Amygdala (tissue), 56 donors: ENCODE data around the gene CELSR2.
"Not testable (repeated sequence)": the region's sequence is repeated elsewhere in the genome, so short reads cannot be mapped to it uniquely, and the experiment has no call there.

ENCODE experiments used
- DNase-seq, 56 donors: peaks; one replicate each; lab custom pipeline; 2025; lab: John Stamatoyannopoulos, UW

The CELSR2 gene

DNA sequence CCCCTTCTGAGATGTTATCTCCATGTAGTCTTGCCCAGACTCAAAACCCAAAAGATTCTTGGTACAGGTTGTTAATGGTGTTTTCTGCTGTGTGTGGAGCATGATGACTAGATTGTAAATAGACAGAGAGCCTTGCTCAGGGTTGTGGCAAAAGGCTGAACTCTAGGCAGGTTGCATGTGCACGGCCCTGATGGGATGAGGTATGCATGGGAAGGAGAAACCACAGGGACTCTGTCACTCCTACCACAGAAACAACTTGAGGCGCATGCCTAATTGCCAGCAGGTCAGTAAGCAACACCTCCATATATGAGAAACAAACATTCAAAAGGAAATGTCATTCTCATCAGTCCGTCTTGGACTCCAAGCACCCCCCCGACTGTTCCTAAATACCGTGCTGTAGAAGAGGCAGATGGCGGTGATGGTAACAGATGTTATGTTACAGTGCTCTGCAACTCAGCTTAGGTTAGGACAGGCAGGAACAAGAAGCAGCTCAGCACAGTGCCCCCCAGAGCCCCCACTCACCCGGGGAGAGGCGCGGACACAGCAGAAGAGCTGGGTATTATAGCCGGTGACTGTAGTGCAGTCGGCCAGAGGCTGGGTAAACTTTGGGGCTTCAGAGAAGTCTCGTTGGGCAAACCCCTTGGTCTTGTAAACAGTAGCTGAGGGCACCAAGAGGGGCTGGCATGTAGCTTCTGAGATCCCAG lies 46.5 kb downstream of the CELSR2 start:
- no peak for DNase-seq

DNA sequence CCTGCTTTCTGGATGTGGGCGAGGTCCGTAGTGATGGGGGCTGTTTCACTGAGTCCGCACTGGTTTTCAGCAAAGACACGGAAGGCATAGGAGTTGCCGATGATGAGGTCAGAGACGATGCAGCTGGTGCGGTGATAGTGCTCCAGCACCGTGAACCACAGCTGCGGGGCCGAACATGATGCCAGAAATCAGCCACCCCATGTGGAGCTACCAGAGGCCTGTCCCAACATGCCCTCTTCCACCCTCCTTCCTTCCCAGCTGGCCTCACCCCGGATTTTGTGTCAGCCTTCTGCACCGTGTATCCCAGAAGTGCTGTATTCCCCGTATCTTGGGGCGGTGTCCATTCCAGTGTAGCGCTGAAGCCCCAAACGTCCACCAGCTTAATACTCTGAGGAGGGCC lies 47.4 kb downstream of the CELSR2 start:
- peak in 1 of 56 donors; percentile 29 for DNase-seq

DNA sequence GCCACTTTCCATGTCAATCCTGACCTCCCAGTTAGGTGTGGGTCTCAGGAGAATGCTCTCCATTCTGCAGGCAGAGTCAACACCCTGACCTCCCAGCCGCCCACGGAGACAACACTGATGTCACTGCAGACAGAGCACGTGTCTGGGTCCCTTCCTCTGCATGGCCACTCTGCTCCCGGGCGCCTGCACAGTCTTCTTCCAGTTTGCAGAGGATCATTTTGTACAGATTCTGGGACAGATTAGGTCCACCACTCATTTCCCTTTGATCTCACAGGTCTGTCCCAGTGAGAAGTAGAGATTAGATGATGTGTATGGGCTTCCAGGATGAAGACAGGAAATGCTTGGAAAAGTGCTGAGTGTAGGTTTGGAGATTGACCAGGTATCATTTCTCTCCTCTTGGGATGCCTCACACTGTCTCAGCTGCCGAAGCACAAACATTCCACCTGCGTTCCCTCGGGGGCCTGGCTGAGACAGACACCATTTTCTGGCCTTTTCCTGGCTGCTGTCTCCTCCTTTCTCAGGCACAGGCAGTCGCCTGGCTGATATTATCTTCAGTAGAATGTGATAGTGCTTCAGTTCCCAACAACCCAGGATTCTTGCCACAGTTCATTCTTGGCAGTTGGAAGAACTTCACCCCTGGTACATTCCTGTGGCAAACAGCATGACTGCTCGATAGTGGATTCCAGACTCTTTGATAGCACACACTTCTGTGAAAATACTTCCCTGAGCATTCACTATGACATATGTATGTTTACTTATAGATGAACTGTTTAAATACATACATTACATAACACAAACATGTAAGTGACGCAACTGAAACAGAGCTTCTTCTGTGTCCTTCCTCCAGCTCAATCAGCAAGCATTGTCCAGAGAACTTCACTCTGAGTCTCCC lies 49.6 kb downstream of the CELSR2 start:
- DNase-seq, result peak in 43 of 56 donors; percentile 15 to 82 (median 61)

- DNase-seq, result peak in 54 of 56 donors; percentile 40 to 95 (median 81)
These were observed 50.4 kb downstream of the CELSR2 start for GRCh38 chr1:109299558-109300343.

GRCh38 chr1:109300650-109301151 lies 51.4 kb downstream of the CELSR2 start:
- DNase-seq, result no peak

- DNase-seq, result no peak
These were observed 52.5 kb downstream of the CELSR2 start for GRCh38 chr1:109301874-109302273.

DNA sequence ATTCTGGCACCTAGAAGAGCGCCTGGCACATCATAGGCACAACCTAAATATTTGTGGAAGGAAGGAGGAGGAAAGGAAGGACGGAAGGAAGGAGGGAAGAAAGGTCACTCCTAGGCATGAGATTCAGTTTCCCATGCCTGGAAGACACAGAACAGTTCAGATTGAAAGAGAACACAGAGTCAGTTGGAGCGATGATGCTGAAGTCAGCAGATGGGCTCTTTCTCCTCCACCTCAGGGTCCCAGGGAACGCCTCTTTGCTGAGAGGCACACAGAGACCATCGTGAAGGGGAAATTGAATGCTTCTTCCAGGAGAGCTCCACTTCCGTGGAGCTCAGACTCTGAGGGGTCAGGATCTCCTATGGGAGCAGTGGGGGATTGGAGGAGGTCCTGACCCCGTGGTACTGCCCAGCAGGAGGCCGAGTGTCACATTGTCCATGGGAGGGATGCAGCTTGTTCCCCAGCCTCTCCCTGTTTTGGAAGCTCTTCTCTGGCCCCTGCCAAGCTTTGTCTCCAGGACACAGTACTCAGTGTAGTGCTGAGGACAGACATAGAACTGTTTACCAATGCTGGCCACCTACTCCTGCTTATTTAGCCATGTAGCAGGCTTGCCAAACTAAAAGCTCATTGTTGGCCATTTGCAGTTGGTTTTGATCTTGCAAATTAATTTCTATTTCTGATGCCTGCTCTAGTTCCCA lies 55.0 kb downstream of the CELSR2 start:
- DNase-seq, result peak in 52 of 56 donors; percentile 28 to 93 (median 74)

GRCh38 chr1:109305991-109306390 lies 56.7 kb downstream of the CELSR2 start:
- DNase-seq, result not testable (repeated sequence)

DNA sequence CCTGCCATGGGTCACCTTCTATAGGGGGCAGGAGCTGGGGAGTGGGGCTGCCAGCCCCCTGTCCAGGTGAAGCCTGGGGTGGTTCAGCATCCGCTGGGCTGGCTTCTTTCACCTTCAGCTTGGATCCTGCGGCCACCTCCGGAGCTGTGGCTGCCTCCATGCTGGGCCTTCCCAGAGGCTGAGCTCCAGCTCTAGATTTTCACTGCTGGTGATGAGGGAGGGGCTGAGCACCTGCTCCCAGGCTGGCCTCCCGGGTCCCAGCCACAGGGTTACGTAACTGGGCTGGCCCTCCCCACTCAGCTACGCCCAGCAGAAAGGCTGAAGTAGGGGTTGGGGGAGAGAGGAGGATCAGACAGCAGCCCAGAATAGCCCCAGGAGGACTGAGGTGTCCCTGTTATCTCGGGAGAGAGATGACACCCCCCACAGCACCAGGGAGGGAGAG lies 57.5 kb downstream of the CELSR2 start, which contains the start of gene MYBPHL:
Gene MYBPHL, minus strand, starts transcription at position 180 of the 442 bp plus-strand sequence. Its CDS starts 20 bp downstream, at position 160.
- peak in 4 of 56 donors; percentile 18 to 31 (median 21) for DNase-seq

- peak in 27 of 56 donors; percentile 21 to 74 (median 39) for DNase-seq
These were observed 58.1 kb downstream of the CELSR2 start for GRCh38 chr1:109307274-109308021.

DNA sequence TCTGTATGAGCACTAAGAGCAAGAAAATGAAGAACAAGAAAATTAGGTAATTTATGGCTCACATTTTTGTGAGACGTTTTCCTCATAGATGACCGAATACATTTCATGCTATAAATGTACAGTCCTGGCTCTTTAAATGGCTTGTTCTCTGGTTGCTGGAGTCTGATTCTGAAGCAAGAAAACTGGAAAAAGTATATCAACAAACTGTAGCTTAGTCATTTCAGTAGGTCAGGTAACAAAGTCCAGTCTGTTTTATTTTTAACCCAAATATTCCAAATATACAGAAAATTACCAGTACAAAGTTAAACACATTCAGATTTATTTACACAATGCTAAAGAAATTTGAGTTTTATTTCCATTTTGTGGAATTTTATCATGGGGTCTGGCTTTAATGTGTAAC lies 60.0 kb downstream of the CELSR2 start:
- no peak for DNase-seq

GRCh38 chr1:109312246-109312645 lies 62.9 kb downstream of the CELSR2 start:
- DNase-seq, result peak in 1 of 56 donors; percentile 66

DNA sequence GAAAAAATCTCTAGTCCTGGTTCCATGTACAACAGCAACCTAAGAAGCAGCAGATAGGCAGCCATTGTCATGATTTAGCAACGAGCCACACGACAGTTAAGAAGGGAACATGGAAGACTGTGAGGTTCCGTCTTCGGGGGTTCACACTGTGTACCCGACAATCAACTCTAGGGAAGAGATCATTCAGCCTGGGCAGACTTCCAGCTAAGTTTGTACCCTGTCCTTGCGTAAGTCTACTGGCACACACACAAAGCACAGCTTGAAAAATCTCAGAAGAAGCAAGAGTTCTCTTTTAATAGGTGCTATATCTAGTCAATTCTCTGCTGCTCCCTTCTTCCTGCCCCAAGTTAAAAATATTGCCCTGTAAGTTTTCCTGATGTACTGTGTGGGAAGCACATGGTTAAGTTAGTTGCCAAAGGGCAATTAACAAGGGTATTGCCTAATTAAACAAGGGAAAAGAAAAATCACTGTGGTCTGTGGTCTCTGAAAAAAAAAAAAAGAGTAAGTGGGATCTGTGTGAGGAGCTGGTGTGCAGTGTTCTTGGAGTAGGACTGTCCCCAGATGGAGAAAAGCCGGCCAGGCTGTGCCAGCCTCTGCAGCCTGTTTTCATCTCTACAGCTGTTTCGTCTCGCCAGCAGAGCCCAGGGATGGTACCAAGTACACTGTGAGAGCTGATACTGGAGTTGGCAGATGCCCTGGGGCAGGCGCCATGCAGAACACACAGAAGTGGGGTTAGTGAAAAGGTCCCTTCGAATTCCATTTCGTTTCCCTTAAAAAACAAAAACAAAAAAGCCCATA lies 63.8 kb downstream of the CELSR2 start:
- DNase-seq, result peak in 48 of 56 donors; percentile 29 to 92 (median 70)

- DNase-seq, result no peak
These were observed 65.5 kb downstream of the CELSR2 start for GRCh38 chr1:109314795-109315194.

GRCh38 chr1:109315288-109315687 lies 65.9 kb downstream of the CELSR2 start:
- DNase-seq, result no peak

GRCh38 chr1:109316506-109316905 lies 67.2 kb downstream of the CELSR2 start:
- DNase-seq, result no peak

GRCh38 chr1:109319114-109319513 lies 69.8 kb downstream of the CELSR2 start:
- DNase-seq, result no peak

DNA sequence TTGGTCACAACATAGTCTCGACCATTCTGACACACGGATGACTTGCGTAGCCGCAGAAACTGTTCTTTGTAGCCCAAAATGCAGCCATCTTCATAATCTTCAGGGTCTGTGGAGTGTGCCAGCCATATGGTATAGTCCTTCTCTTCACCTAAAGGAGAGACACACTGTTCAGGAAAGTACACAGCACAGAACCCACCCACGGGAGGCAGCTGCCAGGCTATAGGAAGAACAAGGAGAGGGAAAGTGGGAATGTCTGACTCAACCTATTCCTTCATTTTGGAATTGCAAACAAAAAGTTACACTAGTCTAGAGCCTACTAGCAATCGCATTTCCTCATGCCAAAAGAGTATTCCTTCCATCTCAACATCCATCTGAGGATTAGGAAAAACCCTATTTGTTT lies 73.6 kb downstream of the CELSR2 start:
- peak in 6 of 56 donors; percentile 15 to 49 (median 26) for DNase-seq
